Karpas-422 (cell line): ENCODE results near the gene HEATR5A. TPM values are rescaled to one million over a fixed set of nuclear protein-coding genes. Genes with fewer than 3 reads are reported as not detected.

Experiments used
- DNase-seq: peaks from one replicate; pipeline ENCODE4 v3.0.0-alpha.2; 2015
- H2AFZ ChIP-seq: fragments of 200-600 bp; sonication (generic); 2 replicates; pipeline ENCODE4 v1.6.1; 2014; ENCODE audit warnings: antibody characterized with exemption, low read length, mixed read lengths
- H3K27ac ChIP-seq: fragments of 200-600 bp; sonication (generic); 2 replicates; pipeline ENCODE4 v1.5.1; 2014; ENCODE audit warnings: mild to moderate bottlenecking, low read length, moderate library complexity
- H3K27me3 ChIP-seq: fragments of 200-600 bp; sonication (generic); 2 replicates; pipeline ENCODE4 v1.6.1; 2014; ENCODE audit warnings: low read length, mixed read lengths
- H3K36me3 ChIP-seq: fragments of 200-600 bp; sonication (generic); 2 replicates; pipeline ENCODE4 v1.6.1; 2014; ENCODE audit warnings: low read length, mixed read lengths; ENCODE audit not compliant: insufficient read depth
- H3K4me1 ChIP-seq: fragments of 200-600 bp; sonication (generic); 2 replicates; pipeline ENCODE4 v1.6.1; 2014; ENCODE audit warnings: mild to moderate bottlenecking, low read length, mixed read lengths
- H3K4me2 ChIP-seq: fragments of 200-600 bp; sonication (generic); 2 replicates; pipeline ENCODE4 v1.6.1; 2014; ENCODE audit warnings: low read length, low read depth, mild to moderate bottlenecking; ENCODE audit not compliant: poor library complexity, severe bottlenecking
- H3K4me3 ChIP-seq: fragments of 200-600 bp; sonication (generic); 2 replicates; pipeline ENCODE4 v1.5.1; 2014; ENCODE audit warnings: mild to moderate bottlenecking, antibody characterized with exemption, low read length, mixed read lengths
- H3K79me2 ChIP-seq: fragments of 200-600 bp; sonication (generic); 2 replicates; pipeline ENCODE4 v1.6.1; 2014; ENCODE audit warnings: mild to moderate bottlenecking, low read length, mixed read lengths
- H3K9ac ChIP-seq: fragments of 200-600 bp; sonication (generic); 2 replicates; pipeline ENCODE4 v1.6.0; 2014; ENCODE audit warnings: low read length
- H3K9me2 ChIP-seq: fragments of 200-600 bp; sonication (generic), shearing (Covaris generic); replicated peaks from 2 replicates; pipeline ENCODE4 v1.6.0; 2014; ENCODE audit warnings: mild to moderate bottlenecking, low read length, moderate library complexity; ENCODE audit not compliant: insufficient read depth
- H3K9me3 ChIP-seq: fragments of 300-700, 200-600 bp; sonication (generic); 2 replicates; pipeline ENCODE4 v1.6.1; 2014; ENCODE audit warnings: low read length, mixed read lengths
- H4K20me1 ChIP-seq: fragments of 200-600 bp; sonication (generic); 2 replicates; pipeline ENCODE4 v1.6.1; 2014; ENCODE audit warnings: mild to moderate bottlenecking, antibody characterized with exemption, low read length, low read depth; ENCODE audit not compliant: insufficient read depth
- total RNA-seq: library from RNA; depleted of rRNA; stranded (reverse); fragments of >200 nt; shearing (Covaris generic); gene quantifications from 2 replicates; pipeline ENCODE4 v1.2.3, GENCODE V29; 2014; ENCODE audit warnings: low replicate concordance

The HEATR5A gene
- total RNA-seq, 1 experiment from 2014 or later = 47.4 TPM

GRCh38 chr14:31435276-31435675, 14.9 kb upstream of the HEATR5A start:
- no peaks in the 10 kb centered on the region for H3K9me2 ChIP-seq
- DNase-seq = no peak
- H3K4me2 ChIP-seq = no peak overlapping the region
- peaks cover 7% of the 10 kb centered on the region for H3K4me1 ChIP-seq
- 0 out of 2 replicates have a peak, but pooled peaks cover under 1% of the 10 kb centered on the region for H3K79me2 ChIP-seq
- no peaks in the 10 kb centered on the region for H3K9me3 ChIP-seq
- no peaks in the 10 kb centered on the region for H3K27me3 ChIP-seq
- no peak overlapping the region for H3K4me3 ChIP-seq
- no peak overlapping the region for H2AFZ ChIP-seq
- no peak overlapping the region for H3K27ac ChIP-seq
- no peak overlapping the region for H3K9ac ChIP-seq
- H4K20me1 ChIP-seq = no peaks in the 10 kb centered on the region
- peaks cover 22% of the 10 kb centered on the region for H3K36me3 ChIP-seq

DNA sequence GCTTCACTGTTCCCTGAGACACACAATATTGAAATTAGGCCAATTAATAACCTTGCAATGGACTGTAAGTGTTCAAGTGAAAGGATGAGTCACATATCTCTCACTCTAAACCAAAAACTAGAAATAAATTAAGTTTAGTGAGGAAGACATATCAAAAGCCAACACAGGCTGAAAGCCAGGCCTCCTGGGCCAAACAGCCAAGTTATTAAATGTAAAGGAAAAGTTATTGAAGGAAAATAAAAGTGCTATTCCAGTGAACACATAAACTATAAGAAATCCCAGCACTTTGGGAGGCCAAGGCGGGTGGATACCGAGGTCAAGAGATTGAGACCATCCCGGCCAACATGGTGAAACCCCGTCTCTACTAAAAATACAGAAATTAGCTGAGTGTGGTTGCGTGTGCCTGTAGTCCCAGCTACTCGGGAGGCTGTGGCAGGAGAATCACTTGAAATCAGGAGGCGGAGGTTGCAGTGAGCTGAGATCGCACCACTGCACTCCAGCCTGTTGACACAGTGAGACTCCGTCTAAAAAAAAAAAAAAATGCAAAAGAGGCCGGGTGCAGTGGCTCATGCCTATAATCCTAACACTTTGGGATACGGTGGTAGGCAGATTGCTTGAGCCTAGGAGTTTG, 10.4 kb upstream of the HEATR5A start:
- no peaks in the 10 kb centered on the region for H4K20me1 ChIP-seq
- H3K36me3 ChIP-seq = peaks cover 12% of the 10 kb centered on the region; the same call in 1 of the 2 replicates

GRCh38 chr14:31429791-31430190, 9.4 kb upstream of the HEATR5A start:
- H3K4me2 ChIP-seq = no peak overlapping the region
- no peak overlapping the region for H3K9ac ChIP-seq
- H3K9me2 ChIP-seq = no peaks in the 10 kb centered on the region
- 0 out of 2 replicates have a peak, but pooled peaks cover 3% of the 10 kb centered on the region for H3K79me2 ChIP-seq
- no peaks in the 10 kb centered on the region for H3K4me1 ChIP-seq
- peaks cover 12% of the 10 kb centered on the region; the same call in 1 of the 2 replicates for H3K36me3 ChIP-seq
- no peaks in the 10 kb centered on the region for H4K20me1 ChIP-seq
- no peaks in the 10 kb centered on the region for H3K9me3 ChIP-seq
- H3K27me3 ChIP-seq = no peaks in the 10 kb centered on the region
- no peak overlapping the region for H2AFZ ChIP-seq
- DNase-seq = no peak
- H3K27ac ChIP-seq = no peak overlapping the region
- no peak overlapping the region for H3K4me3 ChIP-seq

More for the DNA sequence above, 10.4 kb upstream of the HEATR5A start:
- H3K4me1 ChIP-seq = peaks cover 3% of the 10 kb centered on the region
- H3K9me2 ChIP-seq = no peaks in the 10 kb centered on the region
- H2AFZ ChIP-seq = no peak overlapping the region
- 0 out of 2 replicates have a peak, but pooled peaks cover 3% of the 10 kb centered on the region for H3K79me2 ChIP-seq
- H3K4me3 ChIP-seq = no peak overlapping the region
- H3K27ac ChIP-seq = no peak overlapping the region
- H3K9ac ChIP-seq = no peak overlapping the region
- no peaks in the 10 kb centered on the region for H3K27me3 ChIP-seq
- no peak overlapping the region for H3K4me2 ChIP-seq
- DNase-seq = no peak
- no peaks in the 10 kb centered on the region for H3K9me3 ChIP-seq

GRCh38 chr14:31428011-31428410, 7.7 kb upstream of the HEATR5A start:
- H3K9ac ChIP-seq = no peak overlapping the region
- H3K9me3 ChIP-seq = no peaks in the 10 kb centered on the region
- H2AFZ ChIP-seq = no peak overlapping the region
- H4K20me1 ChIP-seq = no peaks in the 10 kb centered on the region
- H3K4me2 ChIP-seq = no peak overlapping the region
- no peaks in the 10 kb centered on the region for H3K9me2 ChIP-seq
- no peaks in the 10 kb centered on the region for H3K27me3 ChIP-seq
- H3K27ac ChIP-seq = no peak overlapping the region
- DNase-seq = no peak
- no peak overlapping the region for H3K4me3 ChIP-seq
- no peaks in the 10 kb centered on the region for H3K4me1 ChIP-seq
- H3K79me2 ChIP-seq = 0 out of 2 replicates have a peak, but pooled peaks cover 3% of the 10 kb centered on the region
- peaks cover 7% of the 10 kb centered on the region; the same call in 1 of the 2 replicates for H3K36me3 ChIP-seq

DNA sequence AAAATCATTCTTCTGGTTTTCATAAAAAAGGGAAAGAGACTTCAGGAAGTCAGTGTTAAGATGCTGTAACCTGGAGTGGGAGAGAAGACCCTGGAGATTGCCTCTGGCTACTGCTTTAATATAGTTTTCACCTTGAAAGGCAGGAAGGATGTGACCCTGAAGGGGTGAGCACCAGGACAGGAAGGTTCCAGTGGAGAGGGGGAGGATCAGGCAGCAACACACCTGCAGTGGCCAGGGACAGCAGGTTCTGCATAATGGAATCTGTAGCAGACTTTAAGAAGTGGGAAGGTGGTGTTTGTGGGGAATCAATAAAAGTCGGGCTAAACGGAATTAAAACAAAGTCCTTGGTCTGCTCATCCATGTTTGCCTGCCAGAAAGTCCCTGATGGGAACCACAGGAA, 6.3 kb upstream of the HEATR5A start:
- Histone ChIP-seq H3K36me3 (no peaks in the 10 kb centered on the region), H3K9me3 (no peaks in the 10 kb centered on the region), H3K27me3 (no peaks in the 10 kb centered on the region), H3K79me2 (0 out of 2 replicates have a peak, but pooled peaks cover 3% of the 10 kb centered on the region), H4K20me1 (no peaks in the 10 kb centered on the region), H3K4me2 (no peak overlapping the region), H3K9ac (no peak overlapping the region), H2AFZ (no peak overlapping the region), H3K4me1 (peaks cover 2% of the 10 kb centered on the region), H3K4me3 (no peak overlapping the region), H3K9me2 (no peaks in the 10 kb centered on the region), H3K27ac (no peak overlapping the region)
- no peak for DNase-seq

DNA sequence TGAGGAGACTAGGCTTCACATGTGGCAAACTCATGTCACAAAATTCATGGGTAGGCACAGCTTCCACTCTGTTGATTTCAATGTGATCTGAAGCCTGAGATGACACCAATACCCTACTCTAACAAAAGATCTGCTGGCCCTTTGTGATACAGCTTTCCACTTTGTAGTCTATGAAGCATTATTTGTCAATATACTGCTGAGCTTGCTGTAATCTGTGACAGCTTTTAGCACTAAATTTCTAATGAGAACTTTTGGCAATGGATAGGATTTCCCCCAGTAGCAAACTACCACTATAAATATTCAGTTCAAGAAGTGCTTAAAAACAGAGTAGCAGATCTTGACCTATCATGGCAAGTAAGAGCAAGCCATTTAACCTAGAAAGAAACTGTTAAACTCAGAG, 5.6 kb upstream of the HEATR5A start:
- Histone ChIP-seq H3K27ac (no peak overlapping the region), H3K4me1 (peaks cover 10% of the 10 kb centered on the region)

DNA sequence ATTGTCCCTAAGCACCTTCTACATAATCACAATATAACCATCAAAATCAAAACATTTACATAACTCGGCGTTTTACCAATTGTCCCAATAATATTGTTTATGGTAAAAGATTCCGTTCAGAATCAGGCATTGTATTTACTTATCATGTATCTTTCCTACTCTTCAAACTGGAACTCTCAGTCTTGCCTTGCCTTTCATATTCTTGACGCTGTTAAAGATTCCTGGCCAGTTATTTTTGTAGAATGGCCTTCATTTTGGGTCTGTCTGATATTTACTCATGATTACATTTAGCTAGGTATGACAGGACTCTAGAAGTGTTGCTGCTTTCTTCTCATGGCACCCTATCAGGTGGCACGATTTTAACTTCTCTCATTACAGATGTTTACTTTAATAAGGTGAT, 850 bp upstream of the HEATR5A start:
- H3K9me3 ChIP-seq = no peaks in the 10 kb centered on the region
- peak overlapping the region; percentile 38 for H3K27ac ChIP-seq
- H4K20me1 ChIP-seq = no peaks in the 10 kb centered on the region
- no peaks in the 10 kb centered on the region for H3K27me3 ChIP-seq
- peak overlapping the region; percentile 99 for H3K4me2 ChIP-seq
- no peaks in the 10 kb centered on the region for H3K36me3 ChIP-seq
- DNase-seq = no peak
- peak overlapping the region; percentile 88 for H3K4me3 ChIP-seq
- peaks cover 40% of the 10 kb centered on the region for H3K79me2 ChIP-seq
- peaks cover 31% of the 10 kb centered on the region for H3K4me1 ChIP-seq
- 0 out of 2 replicates have a peak overlapping the region, but pooled peaks have one; percentile 53 for H2AFZ ChIP-seq
- H3K9me2 ChIP-seq = no peaks in the 10 kb centered on the region
- H3K9ac ChIP-seq = peak overlapping the region; percentile 68

More for the DNA sequence above, 5.6 kb upstream of the HEATR5A start:
- H3K79me2 ChIP-seq = 0 out of 2 replicates have a peak, but pooled peaks cover 3% of the 10 kb centered on the region
- H3K4me3 ChIP-seq = no peak overlapping the region
- H3K27me3 ChIP-seq = no peaks in the 10 kb centered on the region
- no peak for DNase-seq
- H3K9me3 ChIP-seq = no peaks in the 10 kb centered on the region
- no peaks in the 10 kb centered on the region for H3K36me3 ChIP-seq
- H3K9me2 ChIP-seq = no peaks in the 10 kb centered on the region
- no peak overlapping the region for H3K4me2 ChIP-seq
- H3K9ac ChIP-seq = no peak overlapping the region
- H4K20me1 ChIP-seq = no peaks in the 10 kb centered on the region
- 0 out of 2 replicates have a peak overlapping the region, but pooled peaks have one; percentile 10 for H2AFZ ChIP-seq

GRCh38 chr14:31419967-31420318, 407 bp downstream of the HEATR5A start:
- H3K9me3 ChIP-seq = no peaks in the 10 kb centered on the region
- H3K27ac ChIP-seq = no peak overlapping the region
- no peaks in the 10 kb centered on the region for H3K27me3 ChIP-seq
- H2AFZ ChIP-seq = peak overlapping the region; percentile 22; the same call in 1 of the 2 replicates
- peak overlapping the region; percentile 99 for H3K4me2 ChIP-seq
- H3K79me2 ChIP-seq = peaks cover 53% of the 10 kb centered on the region
- no peaks in the 10 kb centered on the region for H3K36me3 ChIP-seq
- H4K20me1 ChIP-seq = no peaks in the 10 kb centered on the region
- H3K4me1 ChIP-seq = peaks cover 40% of the 10 kb centered on the region
- peak; percentile 57 for DNase-seq
- H3K4me3 ChIP-seq = peak overlapping the region; percentile 88
- no peaks in the 10 kb centered on the region for H3K9me2 ChIP-seq
- H3K9ac ChIP-seq = peak overlapping the region; percentile 87
